HUDEP-2 (cell line): ENCODE measurements around the gene BMPR1A.
A peak's percentile ranks its signal among the peaks of the same experiment; 100 is the strongest.
"Not testable (repeated sequence)": the region's sequence is repeated elsewhere in the genome, so short reads cannot be mapped to it uniquely, and the experiment has no call there.

Experiments used
- DNase-seq, 76 experiments: peaks; one replicate each; lab custom pipeline; 2025; ENCODE audit not compliant: unreplicated experiment in 76 of 76; lab: John Stamatoyannopoulos, UW

Gene BMPR1A

DNA sequence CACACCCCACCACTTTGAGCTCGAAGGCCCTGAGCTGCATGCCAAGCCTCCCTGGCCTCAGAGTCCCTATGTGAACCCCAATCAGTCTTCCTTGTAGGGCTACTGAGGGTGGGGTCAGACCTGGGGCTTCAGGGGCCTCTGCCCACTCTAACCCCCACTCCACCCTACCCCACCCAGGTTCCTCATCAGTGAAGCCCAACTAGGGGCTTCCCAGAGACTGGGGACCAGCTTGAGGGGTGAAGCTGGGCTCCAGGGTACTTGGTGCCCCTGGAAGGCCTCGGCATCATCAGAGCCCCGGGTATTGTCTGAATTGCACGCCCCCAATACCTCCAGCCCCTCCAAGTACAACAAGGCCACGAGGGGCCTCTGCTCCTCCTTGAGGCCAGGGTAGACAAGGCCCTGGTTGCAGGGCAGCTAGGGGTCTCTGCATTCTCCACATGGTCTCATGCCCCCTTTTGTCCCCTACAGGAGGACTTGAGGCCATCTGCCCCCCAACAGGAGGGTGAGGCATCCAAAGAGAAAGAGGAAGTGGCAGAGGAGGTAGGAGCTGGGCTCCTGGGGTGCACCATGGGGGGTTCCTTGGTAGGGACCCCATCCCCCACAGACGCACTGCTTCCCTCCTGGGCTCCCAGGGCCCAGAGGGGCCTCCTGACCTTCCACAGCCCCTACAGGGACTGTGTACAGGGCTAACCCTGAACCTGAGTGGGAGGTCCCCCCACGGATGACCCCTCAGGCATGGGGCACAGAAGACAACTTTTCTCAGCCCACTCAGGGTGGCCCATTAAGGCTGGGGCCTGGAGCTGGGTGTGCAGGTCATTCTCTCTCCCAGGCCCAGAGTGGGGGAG, 205.9 kb downstream of the BMPR1A start:
- DNase-seq = no peak

- DNase-seq = no peak
Observed at GRCh38 chr10:86962981-86963310, 206.5 kb downstream of the BMPR1A start.

GRCh38 chr10:86963341-86963919, 207.0 kb downstream of the BMPR1A start:
- DNase-seq = no peak

DNA sequence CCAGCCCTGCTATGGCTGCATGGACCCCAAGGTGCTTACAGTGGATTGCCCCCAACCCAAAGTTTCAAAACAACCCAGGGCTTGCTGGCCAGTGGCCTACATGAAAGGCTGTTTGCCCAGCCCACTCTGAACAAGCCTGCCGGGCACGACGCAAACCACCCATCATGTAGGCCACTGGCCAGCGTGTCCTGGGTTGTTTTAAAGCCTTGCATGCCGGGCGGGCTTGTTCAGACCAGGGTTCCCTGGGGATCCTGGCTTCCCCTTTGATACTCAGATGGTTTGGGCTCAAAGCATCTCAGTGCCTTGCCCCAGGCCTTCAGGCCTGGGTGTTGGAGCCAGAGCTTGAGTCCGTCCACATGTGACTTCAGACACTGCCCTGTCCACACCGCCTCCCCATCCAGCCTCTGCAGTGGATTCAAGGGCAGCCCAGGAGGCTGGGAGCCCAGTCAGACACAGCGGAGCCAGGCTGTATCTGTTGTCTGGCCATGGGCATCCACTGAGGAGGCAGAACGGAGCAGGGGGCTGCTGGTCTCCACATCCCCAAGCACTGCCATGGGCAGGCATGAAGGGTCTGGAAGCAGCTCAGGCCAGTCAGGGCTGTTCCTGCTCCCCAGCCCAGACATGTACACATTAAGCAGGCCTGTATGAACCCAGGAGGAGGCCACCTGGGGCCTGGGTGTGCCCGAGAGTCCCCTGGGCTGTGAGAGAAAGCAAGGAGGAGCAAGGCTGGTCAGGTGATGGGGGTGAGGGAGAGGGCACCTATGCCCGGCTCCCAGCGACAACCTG, 207.8 kb downstream of the BMPR1A start:
- no peak for DNase-seq

DNA sequence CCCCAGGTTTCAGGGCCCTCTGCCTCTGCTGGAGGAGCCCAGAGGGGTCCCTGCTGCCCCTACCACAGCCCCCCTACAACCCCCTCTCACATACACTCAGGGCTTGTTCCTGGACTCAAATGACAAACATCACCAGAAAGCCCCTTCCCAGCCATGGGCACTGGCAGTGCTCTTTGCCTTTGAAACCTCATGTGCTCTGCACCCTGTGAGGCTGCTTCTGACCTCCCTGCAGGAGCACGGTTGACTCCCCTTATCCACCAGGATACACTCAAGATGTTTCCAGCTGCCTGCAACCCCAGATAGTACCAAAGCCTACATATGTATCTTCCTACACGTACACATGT, 208.4 kb downstream of the BMPR1A start:
- DNase-seq = no peak

DNA sequence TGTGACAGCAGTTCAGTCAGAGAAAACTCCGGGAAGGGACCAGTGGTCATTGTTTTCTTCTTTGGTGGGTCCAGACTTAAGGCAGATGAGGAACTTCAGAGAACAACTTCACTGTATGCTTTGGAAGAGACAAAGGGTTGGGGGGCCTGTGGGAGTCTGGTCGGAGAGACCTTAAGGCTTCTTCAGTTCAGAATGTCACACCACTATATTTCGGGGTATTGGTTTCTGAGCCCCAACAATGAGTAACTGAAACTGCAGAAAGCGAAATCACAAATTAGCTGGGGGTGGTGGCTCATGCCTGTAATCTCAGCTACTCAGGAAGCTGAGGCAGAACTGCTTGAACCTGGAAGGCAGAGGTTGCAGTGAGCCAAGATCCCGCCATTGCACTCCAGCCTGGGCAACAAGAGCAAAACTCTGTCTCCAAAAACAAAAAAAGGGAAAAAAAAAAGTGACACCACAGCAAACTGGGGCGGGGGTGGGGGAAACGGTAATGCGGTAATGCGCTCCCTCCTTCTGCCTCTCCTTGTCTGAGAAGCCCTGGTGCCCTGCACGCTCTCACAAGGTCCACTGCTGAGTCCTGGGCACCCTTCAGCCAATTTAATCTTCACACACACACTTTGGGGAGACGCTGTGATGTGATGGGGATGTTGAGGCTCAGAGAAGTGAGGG, 209.7 kb downstream of the BMPR1A start:
- no peak for DNase-seq

DNA sequence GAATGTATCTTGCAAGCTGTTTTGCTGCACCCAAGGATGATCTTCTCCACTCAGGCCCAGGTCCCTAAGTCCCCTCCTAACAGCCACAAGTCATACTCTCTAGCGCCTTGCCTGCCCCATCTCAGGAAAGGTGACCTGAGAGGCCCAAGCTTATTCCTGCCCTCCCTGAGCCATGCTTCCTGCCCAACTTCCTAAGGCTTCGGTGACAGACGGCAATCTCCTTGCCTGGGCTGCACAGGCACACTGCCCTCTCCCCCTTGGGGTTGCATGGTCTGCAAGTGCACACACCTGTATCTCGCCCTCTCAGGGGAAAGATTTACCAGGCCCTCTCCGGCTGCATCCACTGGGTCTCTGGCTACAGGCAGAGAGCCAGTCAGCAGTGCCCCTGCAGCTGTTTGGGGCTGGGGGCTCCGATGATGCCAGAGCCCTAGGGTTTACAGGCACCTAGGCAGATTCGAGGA, 211.1 kb downstream of the BMPR1A start:
- DNase-seq = no peak

- DNase-seq = no peak
Observed at GRCh38 chr10:86968271-86968993, 212.0 kb downstream of the BMPR1A start, which contains the start of gene ADIRF. Gene ADIRF, plus strand, starts transcription at chr10:86968482. Its CDS starts 63 bp downstream, at chr10:86968545.

DNA sequence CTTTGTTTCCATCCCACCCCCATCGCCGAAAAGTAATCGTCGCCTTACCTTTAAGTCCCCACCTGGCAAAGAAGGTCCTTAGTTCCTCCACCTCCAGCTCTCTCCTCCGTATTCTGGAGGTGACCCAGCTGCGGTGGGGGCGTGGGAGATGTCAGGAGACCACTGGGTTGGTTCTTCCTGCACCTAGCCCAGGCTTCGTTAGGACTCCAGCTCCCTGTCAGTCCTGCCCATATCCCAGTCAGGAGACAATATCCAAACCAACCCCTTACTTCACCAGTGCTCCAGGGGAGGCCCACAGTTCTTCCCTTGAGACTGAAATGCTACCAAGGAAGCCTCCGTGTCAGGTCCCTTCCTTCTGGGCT, 212.6 kb downstream of the BMPR1A start:
- no peak for DNase-seq

DNA sequence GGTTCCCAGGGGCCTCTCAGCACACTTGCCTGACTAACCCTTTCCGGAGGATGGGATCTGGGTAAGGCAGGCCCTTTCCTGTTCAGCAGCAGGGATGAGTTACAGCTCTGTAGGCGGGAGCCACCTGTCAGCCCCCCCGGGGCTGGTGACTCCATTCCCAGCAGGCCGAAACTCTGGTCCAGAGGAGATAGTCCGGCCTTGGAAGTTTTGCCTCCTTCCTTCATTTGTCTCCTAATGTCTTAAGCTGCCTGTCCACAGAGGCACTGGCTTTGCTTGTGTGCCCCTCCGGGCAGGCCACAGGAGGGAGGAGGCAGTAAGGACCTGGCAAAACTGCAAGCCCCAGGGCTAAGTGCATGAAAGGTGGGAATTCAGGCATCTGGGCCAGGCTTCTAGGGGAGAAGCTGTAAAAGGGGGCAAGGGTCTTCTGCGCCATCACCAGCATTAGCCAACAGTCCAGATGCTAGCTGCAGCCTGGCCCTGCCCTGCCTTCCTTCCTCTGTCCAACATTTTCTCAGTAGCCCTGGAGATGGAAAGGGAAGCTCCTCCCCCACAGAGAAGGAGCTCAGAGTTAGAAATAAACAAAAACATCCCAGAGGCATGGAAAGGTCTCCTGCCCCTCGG, 213.1 kb downstream of the BMPR1A start:
- no peak for DNase-seq

DNA sequence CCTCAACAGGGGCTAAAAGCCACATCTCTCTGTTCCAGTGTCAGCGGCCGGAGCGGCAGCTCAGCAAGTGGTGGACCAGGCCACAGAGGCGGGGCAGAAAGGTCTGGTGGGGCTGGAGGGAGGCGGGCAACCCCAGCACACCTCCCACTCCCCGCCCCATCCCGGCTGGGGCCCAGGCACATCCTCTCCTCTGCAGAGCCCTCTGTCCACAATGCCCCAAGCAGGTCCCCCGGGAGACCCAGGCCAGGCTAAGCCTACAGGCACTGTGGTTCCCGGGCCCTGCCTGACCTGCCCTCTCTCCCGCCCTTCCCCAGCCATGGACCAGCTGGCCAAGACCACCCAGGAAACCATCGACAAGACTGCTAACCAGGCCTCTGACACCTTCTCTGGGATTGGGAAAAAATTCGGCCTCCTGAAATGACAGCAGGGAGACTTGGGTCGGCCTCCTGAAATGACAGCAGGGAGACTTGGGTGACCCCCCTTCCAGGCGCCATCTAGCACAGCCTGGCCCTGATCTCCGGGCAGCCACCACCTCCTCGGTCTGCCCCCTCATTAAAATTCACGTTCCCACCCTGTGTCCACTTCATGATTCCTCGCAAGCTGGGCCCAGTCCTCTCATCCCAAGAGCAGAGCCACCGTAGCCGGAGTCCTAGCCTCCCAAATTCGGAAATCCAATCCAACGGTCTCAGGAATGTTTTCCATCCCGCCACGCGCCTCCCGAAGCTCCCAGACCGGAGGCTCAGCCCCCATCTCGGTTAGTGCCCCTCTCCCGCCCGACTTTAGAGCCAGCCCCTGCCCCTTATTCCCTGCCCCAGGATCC, 214.0 kb downstream of the BMPR1A start:
- peak in 1 of 76 experiments; percentile 21 for DNase-seq

- DNase-seq = no peak
Observed at GRCh38 chr10:86970982-86971231, 214.5 kb downstream of the BMPR1A start.

DNA sequence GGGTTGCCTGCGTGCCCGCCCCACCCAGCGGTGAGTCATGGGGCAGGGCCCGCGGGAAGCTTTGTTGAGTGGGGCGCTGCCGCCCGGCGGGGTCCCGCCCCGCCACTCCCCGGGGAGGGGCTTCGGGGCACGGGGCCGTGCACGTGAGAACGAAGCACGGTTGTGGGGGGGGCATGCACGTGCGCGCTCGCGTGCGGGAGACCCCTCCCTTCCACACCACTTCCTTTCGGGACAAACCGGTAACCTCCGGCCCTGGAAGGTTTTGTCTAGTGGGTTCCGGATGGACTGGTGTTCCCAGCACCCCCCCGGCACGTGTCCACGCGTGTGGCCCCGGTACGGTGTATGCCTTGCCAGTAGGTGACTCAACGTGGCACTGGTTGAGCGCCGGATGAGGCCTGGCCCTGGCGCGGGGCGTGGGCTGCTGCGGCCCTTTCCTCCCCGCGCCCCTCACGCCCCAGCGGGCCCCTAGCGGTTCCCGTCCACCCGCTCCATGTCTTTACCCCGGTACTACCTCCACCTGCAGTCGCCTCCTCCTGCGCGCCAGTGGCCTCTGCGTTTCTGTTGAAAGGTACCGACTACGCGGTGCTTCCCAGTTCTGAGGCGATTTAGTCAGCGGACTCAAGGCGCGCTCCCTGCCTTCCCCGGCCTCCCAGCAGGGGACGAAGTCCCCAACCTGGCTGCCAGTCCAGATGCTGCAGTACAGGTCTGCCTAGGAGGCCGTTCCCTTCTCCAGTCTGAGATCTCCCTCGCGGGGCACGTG, 215.0 kb downstream of the BMPR1A start:
- peak in 73 of 76 experiments; percentile 22 to 90 (median 80) for DNase-seq

DNA sequence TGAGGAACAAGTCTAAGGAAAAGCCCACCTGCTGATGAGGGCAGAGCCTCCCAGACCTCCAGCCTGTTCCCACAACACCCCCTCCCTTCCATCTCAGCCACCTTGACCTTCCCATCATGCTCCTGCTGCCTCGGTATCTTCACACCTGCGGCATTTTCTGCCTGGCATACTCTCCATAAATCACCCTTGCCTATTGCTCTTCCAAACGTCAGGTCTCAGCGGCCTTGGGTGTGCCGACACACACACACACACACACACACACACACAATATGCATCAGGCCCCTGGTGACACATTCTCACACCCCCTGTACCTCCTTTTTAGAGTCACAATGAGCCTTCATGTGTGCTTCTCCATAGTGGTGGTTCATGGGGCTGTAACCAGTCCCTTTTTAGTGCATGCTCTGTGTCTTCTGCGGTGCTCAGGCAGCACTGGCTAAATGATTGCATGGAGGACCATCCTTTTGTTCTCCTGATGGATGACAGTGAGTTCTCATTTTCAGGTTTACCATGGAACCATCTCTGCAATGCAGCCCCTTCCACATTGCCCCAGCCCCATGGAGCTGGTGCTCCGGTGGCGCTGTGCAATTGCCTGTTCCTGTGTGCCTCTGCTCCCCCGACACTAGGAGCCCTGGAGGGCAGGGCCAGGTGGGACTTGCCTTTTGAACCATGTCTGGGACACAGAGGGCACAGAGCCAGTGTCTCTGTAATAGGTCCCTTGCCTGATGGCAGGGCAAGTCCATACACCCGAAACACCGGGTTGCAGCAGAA, 216.4 kb downstream of the BMPR1A start:
- no peak for DNase-seq

GRCh38 chr10:86974484-86974883, 218.1 kb downstream of the BMPR1A start:
- DNase-seq = no peak

GRCh38 chr10:86976362-86977056, 220.1 kb downstream of the BMPR1A start:
- no peak for DNase-seq

DNA sequence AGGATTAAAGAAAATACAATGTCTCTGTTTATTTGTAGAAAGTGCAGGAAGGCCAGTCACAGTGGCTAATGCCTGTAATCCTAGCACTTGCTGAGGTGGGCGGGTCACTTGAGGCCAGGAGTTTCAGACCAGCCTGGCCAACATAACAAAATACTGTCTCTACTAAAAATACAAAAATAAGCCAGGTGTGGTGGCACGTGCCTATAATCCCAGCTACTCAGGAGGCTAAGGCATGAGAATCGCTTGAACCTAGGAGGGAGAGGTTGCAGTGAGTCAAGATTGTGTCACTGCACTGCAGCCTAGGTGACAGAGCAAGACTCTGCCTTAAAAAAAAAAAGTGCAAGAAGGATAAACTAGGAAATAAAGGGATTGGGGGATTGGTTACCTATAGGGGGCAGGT, 222.0 kb downstream of the BMPR1A start:
- DNase-seq = not testable (repeated sequence)
